Psoas muscle (tissue), 8 donors: Measurements from ENCODE around the gene SLC22A23. TPM values are rescaled to one million over a fixed set of nuclear protein-coding genes. Genes with fewer than 3 reads are reported as not detected.
A peak's percentile ranks its signal among the peaks of the same experiment; 100 is the strongest.

Experiments used
- ATAC-seq, 4 donors: fragments of 200-7000 bp; cut with Tn5 transposase; one replicate each; pipeline ENCODE4 v1.9.1; 2020; ENCODE audit warnings: moderate library complexity in 3 of 4, mild to moderate bottlenecking in 2 of 4
- DNase-seq, 2 donors: peaks; one replicate each; pipeline ENCODE4 v3.0.0-alpha.2; 2020
- H3K27ac ChIP-seq: fragments of 200-600 bp; one replicate; pipeline ENCODE4 v1.8.0; 2022
- H3K27me3 ChIP-seq, 3 donors: fragments of 200-600 bp in 1 of 3; one replicate each; pipeline versions ENCODE4 v1.6.1 to v1.8.0; 2013 to 2022; ENCODE audit warnings: low read length in 2 of 3, mild to moderate bottlenecking in 2 of 3, moderate library complexity in 1 of 3; ENCODE audit not compliant: insufficient read depth in 3 of 3
- H3K36me3 ChIP-seq, 2 donors: fragments of 200-600 bp in 1 of 2; one replicate each; pipeline versions ENCODE4 v1.6.1 to v1.8.0; 2013 to 2022; ENCODE audit warnings: low read depth in 1 of 2, mild to moderate bottlenecking in 1 of 2, moderate library complexity in 1 of 2; ENCODE audit not compliant: insufficient read depth in 1 of 2
- H3K4me1 ChIP-seq: fragments of 200-600 bp; one replicate; pipeline ENCODE4 v1.8.0; 2022
- H3K4me3 ChIP-seq: fragments of 200-600 bp; one replicate; pipeline ENCODE4 v1.8.0; 2022; ENCODE audit warnings: mild to moderate bottlenecking
- H3K9me3 ChIP-seq: fragments of 200-600 bp; one replicate; pipeline ENCODE4 v1.8.0; 2022
- CTCF ChIP-seq: fragments of 200-600 bp; IDR thresholded peaks from one replicate; pipeline ENCODE4 v1.8.0; 2022; ENCODE audit warnings: antibody characterized with exemption
- WGBS, 3 donors: extraction: QIAGEN DNeasy Blood & Tissue Kit; methylation state at CpG; one replicate each; pipeline versions ENCODE4 v1.1.6 to v1.1.7; 2013; 5-methylcytosine and 5-hydroxymethylcytosine counted together
- intact Hi-C, 2 donors: fragments of 100-400 bp; cut with DNase I; formaldehyde crosslinking; loops; one replicate each; pipeline versions ENCODE4 v1.11.0 to v1.14.2; 2022
- polyA plus RNA-seq, 3 donors: library from polyadenylated mRNA; stranded (reverse); fragments of 200-250 nt; gene quantifications; one replicate each; pipeline ENCODE4 v1.2.3, GENCODE V29; 2013
- total RNA-seq, 4 donors: library from RNA; stranded (reverse); fragmentation: NEBNext Ultra II Directional in 2 of 4; extraction: Animal tissue kit (Norgen Biotek cat#: 25700) in 2 of 4; gene quantifications; one replicate each; pipeline versions ENCODE4 v1.2.1 to v1.2.4, GENCODE V29; 2021 to 2023
- donor health status: healthy with polysubstance abuse.
- donor health status: DM: no; HTN: no; CAD: no; lungs with moderate emphysema.
- donor health status: Bipolar disorder and iron deficiency.
- donor health status: healthy.
- donor health status: DM: yes; HTN: yes; CAD: no.
- donor health status: DM: no; HTN: no; CAD: no.
- donor health status: DM: no; HTN: no; CAD: no.
- donor health status: DM: yes; HTN: yes; CAD: no.

SLC22A23 gene
- total and polyA plus RNA-seq, 7 donors = 4.6 to 13.7 (median 8.7) TPM

GRCh38 chr6:3237761-3238662 is 218.8 kb downstream of the SLC22A23 start:
- ATAC-seq (peak; percentile 59 to 83 (median 74)), DNase-seq (no peak)
- no peak for TF ChIP-seq CTCF
- 36 to 61% (median 41%) methylated on average over 24 of the region's 24 CpGs for WGBS, 3 donors
- Histone ChIP-seq H3K9me3 (no peaks in the 10 kb centered on the region), H3K4me1 (no peaks in the 10 kb centered on the region), H3K4me3 (no peak overlapping the region), H3K27ac (peak overlapping the region; percentile 2), H3K27me3 (peaks cover 0 to 65% (median 4%) of the 10 kb centered on the region in 3 donors), H3K36me3 (no peaks in the 10 kb centered on the region)
- intact Hi-C loops = no loop called here

- no peaks in the 10 kb centered on the region for H3K9me3 ChIP-seq
- intact Hi-C loops = no loop called here
- WGBS, 3 donors = 68 to 85% (median 79%) methylated on average over 3 of the region's 3 CpGs
- TF ChIP-seq CTCF = no peak
- ATAC-seq (no peak), DNase-seq (no peak)
- peaks cover 6% of the 10 kb centered on the region for H3K4me1 ChIP-seq
- H3K27ac ChIP-seq = no peak overlapping the region
- H3K36me3 ChIP-seq = no peaks in the 10 kb centered on the region
- H3K4me3 ChIP-seq = no peak overlapping the region
- peaks cover 0 to 82% (median 12%) of the 10 kb centered on the region in 3 donors for H3K27me3 ChIP-seq
Measured at GRCh38 chr6:3236005-3236404, 220.8 kb downstream of the SLC22A23 start.

- Histone ChIP-seq H3K27me3 (peaks cover 0 to 87% (median 12%) of the 10 kb centered on the region in 3 donors), H3K9me3 (no peaks in the 10 kb centered on the region), H3K36me3 (no peaks in the 10 kb centered on the region), H3K4me3 (no peak overlapping the region), H3K27ac (no peak overlapping the region), H3K4me1 (peaks cover 6% of the 10 kb centered on the region)
- ATAC-seq (no peak), DNase-seq (no peak)
- TF ChIP-seq CTCF = no peak
- intact Hi-C loops = no loop called here
- 95 to 96% (median 96%) methylated on average over 2 of the region's 2 CpGs for WGBS, 3 donors
Measured at GRCh38 chr6:3235486-3235885, 221.4 kb downstream of the SLC22A23 start.

GRCh38 chr6:3233904-3234303 is 222.9 kb downstream of the SLC22A23 start:
- DNase-seq (no peak), ATAC-seq (no peak)
- Histone ChIP-seq H3K36me3 (no peaks in the 10 kb centered on the region), H3K4me3 (no peak overlapping the region), H3K27ac (no peak overlapping the region), H3K27me3 (peaks cover 0 to 98% (median 14%) of the 10 kb centered on the region in 3 donors), H3K4me1 (peaks cover 12% of the 10 kb centered on the region), H3K9me3 (no peaks in the 10 kb centered on the region)
- TF ChIP-seq CTCF = no peak
- WGBS, 3 donors = 84 to 89% (median 89%) methylated on average over 3 of the region's 3 CpGs
- intact Hi-C loops = no loop called here
